Measurements from ENCODE around the gene RETREG1. TPM values are rescaled to one million over a fixed set of nuclear protein-coding genes. Genes with fewer than 3 reads are reported as not detected.
"Not testable (repeated sequence)": the region's sequence is repeated elsewhere in the genome, so short reads cannot be mapped to it uniquely, and the experiment has no call there.

The RETREG1 gene
- total RNA-seq, 6 donors from 2014 or later = 17.6 to 50.2 (median 28.3) TPM

- no peak for TF ChIP-seq POLR2A (IDR thresholded peaks at IDR 0.05)
- TF ChIP-seq CTCF (IDR thresholded peaks at IDR 0.05) = no peak
- TF ChIP-seq POLR2AphosphoS5 (IDR thresholded peaks at IDR 0.05) = no peak
- TF ChIP-seq EP300 (IDR thresholded peaks at IDR 0.05) = no peak
- DNase-seq = no peak
- Histone ChIP-seq H3K27me3 (no peaks in the 10 kb centered on the region), H3K27ac (no peak overlapping the region), H3K4me3 (no peak overlapping the region), H3K4me1 (no peaks in the 10 kb centered on the region), H3K36me3 (no peaks in the 10 kb centered on the region), H3K9me3 (no peaks in the 10 kb centered on the region)
- ATAC-seq (ENCODE audit: low FRiP score in 2 of 2) = no peak
- WGBS, 2 donors = 78 to 79% methylated on average over 3 of the region's 3 CpGs
Measured at GRCh38 chr5:16548812-16549211, 68.0 kb downstream of the RETREG1 start.

- no peaks in the 10 kb centered on the region for H3K9me3 ChIP-seq
- no peak for DNase-seq
- WGBS, 2 donors = 76 to 79% methylated on average over 2 of the region's 2 CpGs
Measured at GRCh38 chr5:16548115-16548514, 68.7 kb downstream of the RETREG1 start.

GRCh38 chr5:16547200-16547842, 69.5 kb downstream of the RETREG1 start:
- H3K36me3 ChIP-seq = no peaks in the 10 kb centered on the region
- ATAC-seq (ENCODE audit: low FRiP score in 2 of 2) (no peak), DNase-seq (no peak)
- no peaks in the 10 kb centered on the region for H3K9me3 ChIP-seq
- H3K4me3 ChIP-seq = no peak overlapping the region
- TF ChIP-seq POLR2AphosphoS5 (IDR thresholded peaks at IDR 0.05) (no peak), CTCF (IDR thresholded peaks at IDR 0.05) (no peak), POLR2A (IDR thresholded peaks at IDR 0.05) (no peak), EP300 (IDR thresholded peaks at IDR 0.05) (no peak)
- H3K27me3 ChIP-seq = no peaks in the 10 kb centered on the region
- no peak overlapping the region for H3K27ac ChIP-seq
- WGBS, 2 donors = 80 to 84% methylated on average over 8 of the region's 8 CpGs
- H3K4me1 ChIP-seq = no peaks in the 10 kb centered on the region

More at GRCh38 chr5:16548115-16548514, 68.7 kb downstream of the RETREG1 start:
- Histone ChIP-seq H3K27me3 (no peaks in the 10 kb centered on the region), H3K4me1 (no peaks in the 10 kb centered on the region), H3K4me3 (no peak overlapping the region), H3K27ac (no peak overlapping the region), H3K36me3 (no peaks in the 10 kb centered on the region)
- no peak for ATAC-seq (ENCODE audit: low FRiP score in 2 of 2)
- TF ChIP-seq EP300 (IDR thresholded peaks at IDR 0.05) (no peak), POLR2A (IDR thresholded peaks at IDR 0.05) (no peak), POLR2AphosphoS5 (IDR thresholded peaks at IDR 0.05) (no peak)

- Histone ChIP-seq H3K9me3 (no peaks in the 10 kb centered on the region), H3K36me3 (no peaks in the 10 kb centered on the region), H3K27ac (no peak overlapping the region), H3K27me3 (no peaks in the 10 kb centered on the region), H3K4me1 (no peaks in the 10 kb centered on the region), H3K4me3 (no peak overlapping the region)
- TF ChIP-seq POLR2AphosphoS5 (IDR thresholded peaks at IDR 0.05) (no peak), CTCF (IDR thresholded peaks at IDR 0.05) (no peak), POLR2A (IDR thresholded peaks at IDR 0.05) (no peak), EP300 (IDR thresholded peaks at IDR 0.05) (no peak)
- 50 to 69% methylated on average over 4 of the region's 4 CpGs for WGBS, 2 donors
- no peak for ATAC-seq (ENCODE audit: low FRiP score in 2 of 2)
- no peak for DNase-seq
Measured at GRCh38 chr5:16546732-16547131, 70.1 kb downstream of the RETREG1 start.

GRCh38 chr5:16544607-16545374, 72.0 kb downstream of the RETREG1 start:
- ATAC-seq (ENCODE audit: low FRiP score in 2 of 2) (no peak), DNase-seq (no peak)
- Histone ChIP-seq H3K4me3 (no peak overlapping the region), H3K27me3 (no peaks in the 10 kb centered on the region), H3K36me3 (no peaks in the 10 kb centered on the region), H3K4me1 (no peaks in the 10 kb centered on the region), H3K9me3 (no peaks in the 10 kb centered on the region), H3K27ac (peak overlapping the region in 2 of 4 donors; percentile 37 to 57)
- WGBS, 2 donors = 78 to 88% methylated on average over 4 of the region's 4 CpGs
- no peak for TF ChIP-seq POLR2A (IDR thresholded peaks at IDR 0.05)
- TF ChIP-seq EP300 (IDR thresholded peaks at IDR 0.05) = no peak
- no peak for TF ChIP-seq POLR2AphosphoS5 (IDR thresholded peaks at IDR 0.05)
- no peak for TF ChIP-seq CTCF (IDR thresholded peaks at IDR 0.05)

- 77 to 86% methylated on average over 7 of the region's 7 CpGs for WGBS, 2 donors
- not testable (repeated sequence) for H3K27me3 ChIP-seq; H3K4me1 ChIP-seq; ATAC-seq (ENCODE audit: low FRiP score in 2 of 2); H3K9me3 ChIP-seq; H3K36me3 ChIP-seq; H3K4me3 ChIP-seq; H3K27ac ChIP-seq; DNase-seq
Measured at GRCh38 chr5:16543206-16543605, 73.6 kb downstream of the RETREG1 start.
